Osteocyte (in vitro differentiated cells): ENCODE results near the gene RAP2B. TPM values are rescaled to one million over a fixed set of nuclear protein-coding genes. Genes with fewer than 3 reads are reported as not detected.

Source experiments
- DNase-seq: peaks from one replicate; pipeline ENCODE4 v3.0.0; 2021; ENCODE audit warnings: mixed read lengths; ENCODE audit not compliant: unreplicated experiment; ENCODE audit errors: extremely low spot score
- H3K27ac Mint-ChIP-seq: one replicate; pipeline ENCODE4 v1.8.0; 2021; ENCODE audit warnings: mild to moderate bottlenecking, mixed read lengths; ENCODE audit not compliant: unreplicated experiment
- H3K27me3 Mint-ChIP-seq: one replicate; pipeline ENCODE4 v1.8.0; 2021; ENCODE audit warnings: mixed read lengths; ENCODE audit not compliant: unreplicated experiment
- H3K36me3 Mint-ChIP-seq: one replicate; pipeline ENCODE4 v1.8.0; 2021; ENCODE audit warnings: mixed read lengths; ENCODE audit not compliant: unreplicated experiment
- H3K4me1 Mint-ChIP-seq: one replicate; pipeline ENCODE4 v1.8.0; 2021; ENCODE audit warnings: mixed read lengths; ENCODE audit not compliant: unreplicated experiment
- H3K4me3 Mint-ChIP-seq: one replicate; pipeline ENCODE4 v1.8.0; 2021; ENCODE audit warnings: mild to moderate bottlenecking, moderate library complexity, mixed read lengths; ENCODE audit not compliant: unreplicated experiment
- H3K9me3 Mint-ChIP-seq: one replicate; pipeline ENCODE4 v1.8.0; 2021; ENCODE audit warnings: mixed read lengths; ENCODE audit not compliant: unreplicated experiment
- total RNA-seq: library from RNA; stranded (reverse); gene quantifications from 2 replicates; pipeline ENCODE4 v1.2.1, GENCODE V29; 2021
- TF ChIP-seq, protein P1 (sequence below): fragments of 200-600 bp; sonication (generic); IDR thresholded peaks from 2 replicates; pipeline ENCODE4 v1.5.0; 2021; ENCODE audit warnings: antibody characterized with exemption, mild to moderate bottlenecking, moderate library complexity

The RAP2B gene
- total RNA-seq, 1 donor from 2014 or later, result 15.9 TPM

DNA sequence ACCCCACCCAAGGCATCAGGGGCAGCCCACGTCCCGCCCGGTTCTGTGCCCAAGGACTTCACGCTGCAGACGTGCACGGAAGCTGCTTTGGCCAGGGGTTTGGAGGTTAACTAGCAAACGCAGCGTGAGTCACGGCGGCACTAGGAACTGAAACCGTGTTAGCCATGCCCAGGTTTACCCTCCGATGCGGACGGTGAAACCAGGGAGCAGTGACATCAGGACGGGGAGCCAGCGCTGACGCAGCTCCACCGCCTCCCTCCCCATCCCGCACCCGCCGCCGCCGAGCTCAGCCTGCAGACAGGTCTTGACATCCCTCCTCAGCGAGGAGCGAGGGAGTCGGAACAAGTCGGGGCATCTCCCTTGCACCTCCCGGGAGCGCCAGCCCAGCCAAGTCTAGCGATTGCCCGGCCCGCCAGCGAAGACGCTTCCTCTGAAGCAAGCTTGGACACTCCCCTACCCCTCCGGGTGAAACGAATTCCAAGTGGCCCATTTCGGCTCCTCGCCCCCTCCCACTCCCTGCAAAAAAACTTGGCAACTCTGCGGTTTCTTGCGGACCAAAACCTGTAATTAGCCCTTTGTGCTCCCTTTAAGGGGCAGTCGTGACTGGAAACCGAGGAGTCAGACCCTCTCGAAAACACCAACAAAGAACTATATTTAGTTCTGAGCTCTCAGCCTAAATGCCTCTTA is 1.4 kb upstream of the RAP2B start:
- TF ChIP-seq, protein P1, sequence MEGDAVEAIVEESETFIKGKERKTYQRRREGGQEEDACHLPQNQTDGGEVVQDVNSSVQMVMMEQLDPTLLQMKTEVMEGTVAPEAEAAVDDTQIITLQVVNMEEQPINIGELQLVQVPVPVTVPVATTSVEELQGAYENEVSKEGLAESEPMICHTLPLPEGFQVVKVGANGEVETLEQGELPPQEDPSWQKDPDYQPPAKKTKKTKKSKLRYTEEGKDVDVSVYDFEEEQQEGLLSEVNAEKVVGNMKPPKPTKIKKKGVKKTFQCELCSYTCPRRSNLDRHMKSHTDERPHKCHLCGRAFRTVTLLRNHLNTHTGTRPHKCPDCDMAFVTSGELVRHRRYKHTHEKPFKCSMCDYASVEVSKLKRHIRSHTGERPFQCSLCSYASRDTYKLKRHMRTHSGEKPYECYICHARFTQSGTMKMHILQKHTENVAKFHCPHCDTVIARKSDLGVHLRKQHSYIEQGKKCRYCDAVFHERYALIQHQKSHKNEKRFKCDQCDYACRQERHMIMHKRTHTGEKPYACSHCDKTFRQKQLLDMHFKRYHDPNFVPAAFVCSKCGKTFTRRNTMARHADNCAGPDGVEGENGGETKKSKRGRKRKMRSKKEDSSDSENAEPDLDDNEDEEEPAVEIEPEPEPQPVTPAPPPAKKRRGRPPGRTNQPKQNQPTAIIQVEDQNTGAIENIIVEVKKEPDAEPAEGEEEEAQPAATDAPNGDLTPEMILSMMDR, result no peak
- Mint-ChIP-seq H3K27ac (peak overlapping the region; percentile 99), H3K9me3 (no peaks in the 10 kb centered on the region), H3K27me3 (no peaks in the 10 kb centered on the region), H3K4me1 (peaks cover 27% of the 10 kb centered on the region), H3K4me3 (peak overlapping the region; percentile 97), H3K36me3 (peaks cover 11% of the 10 kb centered on the region)
- peak; percentile 94 for DNase-seq

DNA sequence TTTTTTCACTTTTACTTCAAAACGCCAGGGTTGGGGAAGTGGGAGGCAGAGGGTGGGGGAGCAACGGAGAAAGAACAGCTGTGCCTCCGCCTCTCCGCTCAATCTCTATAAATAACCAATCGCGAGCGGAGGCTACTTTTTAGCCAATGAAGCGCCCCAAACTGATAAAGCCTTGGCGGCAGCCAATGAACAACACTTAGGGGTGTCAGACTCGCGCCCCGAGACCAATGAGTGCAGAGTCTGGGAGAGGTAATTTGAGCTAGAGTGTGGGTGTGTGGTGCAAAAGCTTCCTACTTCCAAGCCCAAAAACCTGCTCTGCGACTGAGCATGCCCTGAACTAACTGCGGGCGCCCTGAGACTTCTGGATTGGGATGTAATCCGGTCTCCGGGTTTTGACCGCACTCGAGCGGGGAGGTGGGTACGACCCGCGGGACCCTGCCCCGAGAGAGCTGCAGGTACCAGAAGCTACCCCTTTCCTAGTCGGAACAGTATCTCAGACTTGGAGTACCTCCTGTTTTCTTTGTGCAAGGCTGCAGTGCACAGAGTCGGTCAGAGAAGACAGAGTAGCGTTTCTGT is 800 bp upstream of the RAP2B start:
- TF ChIP-seq, protein P1, result no peak
- Mint-ChIP-seq H3K36me3 (peaks cover 12% of the 10 kb centered on the region), H3K4me3 (peak overlapping the region; percentile 97), H3K27me3 (no peaks in the 10 kb centered on the region), H3K27ac (peak overlapping the region; percentile 99), H3K4me1 (peaks cover 34% of the 10 kb centered on the region), H3K9me3 (no peaks in the 10 kb centered on the region)
- peak; percentile 98 for DNase-seq

DNA sequence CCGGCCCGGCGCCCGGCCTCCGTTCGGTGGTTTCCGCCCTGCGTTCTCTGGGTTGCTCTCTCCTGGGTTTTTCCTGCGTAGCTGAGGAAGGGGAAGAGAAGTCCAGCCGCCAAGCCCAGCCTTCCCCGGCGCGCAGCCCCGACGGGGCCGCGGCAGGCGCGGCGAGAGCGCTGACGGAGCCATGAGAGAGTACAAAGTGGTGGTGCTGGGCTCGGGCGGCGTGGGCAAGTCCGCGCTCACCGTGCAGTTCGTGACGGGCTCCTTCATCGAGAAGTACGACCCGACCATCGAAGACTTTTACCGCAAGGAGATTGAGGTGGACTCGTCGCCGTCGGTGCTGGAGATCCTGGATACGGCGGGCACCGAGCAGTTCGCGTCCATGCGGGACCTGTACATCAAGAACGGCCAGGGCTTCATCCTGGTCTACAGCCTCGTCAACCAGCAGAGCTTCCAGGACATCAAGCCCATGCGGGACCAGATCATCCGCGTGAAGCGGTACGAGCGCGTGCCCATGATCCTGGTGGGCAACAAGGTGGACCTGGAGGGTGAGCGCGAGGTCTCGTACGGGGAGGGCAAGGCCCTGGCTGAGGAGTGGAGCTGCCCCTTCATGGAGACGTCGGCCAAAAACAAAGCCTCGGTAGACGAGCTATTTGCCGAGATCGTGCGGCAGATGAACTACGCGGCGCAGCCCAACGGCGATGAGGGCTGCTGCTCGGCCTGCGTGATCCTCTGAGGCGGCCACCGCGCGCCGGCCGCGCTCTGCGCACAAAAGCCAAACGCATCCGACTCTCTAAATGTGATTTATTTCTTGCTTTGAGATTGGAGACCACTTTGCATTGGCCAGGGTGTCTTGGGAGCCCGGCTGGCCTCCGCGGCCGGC is 727 bp downstream of the RAP2B start:
- Mint-ChIP-seq H3K4me3 (peak overlapping the region; percentile 97), H3K4me1 (peaks cover 43% of the 10 kb centered on the region), H3K9me3 (no peaks in the 10 kb centered on the region), H3K27me3 (no peaks in the 10 kb centered on the region), H3K36me3 (peaks cover 14% of the 10 kb centered on the region), H3K27ac (peak overlapping the region; percentile 92)
- no peak for DNase-seq
- TF ChIP-seq, protein P1, result no peak

DNA sequence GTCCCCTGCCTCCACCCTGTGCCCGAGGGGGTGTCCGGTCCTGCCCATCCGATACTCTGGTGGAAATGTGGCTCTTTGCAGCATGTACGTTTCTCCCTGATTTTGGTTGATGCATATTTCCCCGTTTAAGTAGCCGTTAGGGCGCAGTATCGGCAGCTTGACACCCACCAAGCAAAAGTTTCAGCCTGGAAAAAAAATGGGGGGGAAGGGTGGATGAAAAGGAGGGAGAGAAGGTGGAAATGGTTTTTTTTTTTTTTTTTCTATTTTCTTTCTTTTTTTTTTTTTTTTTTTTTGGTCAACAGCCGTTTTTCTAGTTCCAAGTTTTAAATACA is 1.3 kb downstream of the RAP2B start:
- peaks cover 14% of the 10 kb centered on the region for H3K36me3 Mint-ChIP-seq
- peak overlapping the region; percentile 92 for H3K27ac Mint-ChIP-seq
- H3K27me3 Mint-ChIP-seq, result no peaks in the 10 kb centered on the region
- DNase-seq, result no peak
- peaks cover 49% of the 10 kb centered on the region for H3K4me1 Mint-ChIP-seq
- H3K9me3 Mint-ChIP-seq, result no peaks in the 10 kb centered on the region
- TF ChIP-seq, protein P1, result no peak
- H3K4me3 Mint-ChIP-seq, result peak overlapping the region; percentile 97
